Thyroid gland (tissue), 4 donors: ENCODE measurements around the gene PFN4. TPM values are rescaled to one million over a fixed set of nuclear protein-coding genes. Genes with fewer than 3 reads are reported as not detected.
"Not testable (repeated sequence)": the region's sequence is repeated elsewhere in the genome, so short reads cannot be mapped to it uniquely, and the experiment has no call there.

Experiments
- DNase-seq, 2 donors: peaks; one replicate each; pipeline ENCODE4 v3.0.0-alpha.2; 2019
- H3K27ac ChIP-seq, 3 donors: fragments of 200-600 bp; sonication (generic); 1 replicate in 2 of 3; 2 replicates in 1 of 3; pipeline ENCODE4 v1.5.1; 2016 to 2019; ENCODE audit warnings: mild to moderate bottlenecking in 1 of 3, moderate library complexity in 1 of 3
- H3K27me3 ChIP-seq: fragments of 200-600 bp; sonication (generic); one replicate; pipeline ENCODE4 v1.5.1; 2019
- H3K36me3 ChIP-seq, 2 donors: fragments of 200-600 bp; sonication (generic); one replicate each; pipeline ENCODE4 v1.5.1; 2016 to 2019
- H3K4me1 ChIP-seq, 2 donors: fragments of 200-600 bp; sonication (generic); one replicate each; pipeline ENCODE4 v1.5.1; 2017 to 2019
- H3K4me3 ChIP-seq, 3 donors: fragments of 200-600 bp; sonication (generic); replicated peaks in 1 of 3; 1 replicate in 2 of 3; 2 replicates in 1 of 3; pipeline ENCODE4 v1.5.1; 2016; ENCODE audit warnings: mild to moderate bottlenecking in 1 of 3
- H3K9me3 ChIP-seq: fragments of 200-600 bp; sonication (generic); one replicate; pipeline ENCODE4 v1.5.1; 2017
- CTCF ChIP-seq, 6 experiments: fragments of 200-600 bp in 3 of 6; fragments of 450-650 bp in 3 of 6; sonication (generic) in 3 of 6; IDR thresholded peaks; one replicate each; pipeline ENCODE4 v1.5.1; 2016 to 2019; ENCODE audit warnings: antibody characterized with exemption in 6 of 6, mild to moderate bottlenecking in 2 of 6, inconsistent platforms in 1 of 6, moderate library complexity in 1 of 6
- POLR2A ChIP-seq, 2 donors: fragments of 450-650 bp; IDR thresholded peaks; one replicate each; pipeline ENCODE4 v1.6.1; 2017; ENCODE audit warnings: antibody characterized with exemption in 2 of 2, mild to moderate bottlenecking in 2 of 2, moderate library complexity in 1 of 2
- WGBS, 2 donors: methylation state at CpG; one replicate each; pipeline ENCODE4 v1.1.5; 2017; 5-methylcytosine and 5-hydroxymethylcytosine counted together
- intact Hi-C: fragments of 100-400 bp; cut with DNase I; formaldehyde crosslinking; loops from one replicate; pipeline ENCODE4 v1.15.1; 2023
- total RNA-seq, 4 donors: library from RNA; depleted of rRNA; stranded (reverse); fragments of >200 nt; gene quantifications; one replicate each; pipeline ENCODE4 v1.2.3, GENCODE V29; 2016

The PFN4 gene
- total RNA-seq, 4 donors from 2014 or later, result 1.0 to 3.5 (median 2.0) TPM; not detected in 1

GRCh38 chr2:24101992-24102391, 21.1 kb downstream of the PFN4 start:
- intact Hi-C loops, result no loop called here
- H3K4me3 ChIP-seq, result no peak overlapping the region

GRCh38 chr2:24100732-24101131, 22.4 kb downstream of the PFN4 start:
- intact Hi-C loops, H3K36me3 ChIP-seq: not testable (repeated sequence)
- 98% methylated on average over 2 of the region's 2 CpGs for WGBS, 2 donors

More at GRCh38 chr2:24101992-24102391, 21.1 kb downstream of the PFN4 start:
- 90 to 95% methylated on average over 2 of the region's 2 CpGs for WGBS, 2 donors
- no peaks in the 10 kb centered on the region for H3K27me3 ChIP-seq
- no peak for TF ChIP-seq POLR2A (IDR thresholded peaks at IDR 0.05)
- TF ChIP-seq CTCF (IDR thresholded peaks at IDR 0.05), result no peak
- peaks cover 0 to 5% of the 10 kb centered on the region in 2 donors for H3K4me1 ChIP-seq
- no peak overlapping the region for H3K27ac ChIP-seq
- H3K9me3 ChIP-seq, result no peaks in the 10 kb centered on the region
- no peak for DNase-seq
- no peaks in the 10 kb centered on the region for H3K36me3 ChIP-seq

GRCh38 chr2:24095171-24095677, 27.9 kb downstream of the PFN4 start:
- WGBS, 2 donors, result 74 to 86% methylated on average over 15 to 17 of the region's 17 CpGs
- intact Hi-C loops, H3K9me3 ChIP-seq, H3K27ac ChIP-seq, DNase-seq, H3K27me3 ChIP-seq, H3K36me3 ChIP-seq, H3K4me1 ChIP-seq, H3K4me3 ChIP-seq: not testable (repeated sequence)

More at GRCh38 chr2:24100732-24101131, 22.4 kb downstream of the PFN4 start:
- H3K27ac ChIP-seq, H3K4me3 ChIP-seq, H3K9me3 ChIP-seq, H3K27me3 ChIP-seq, H3K4me1 ChIP-seq, DNase-seq: not testable (repeated sequence)

- WGBS, 2 donors, result 99% methylated on average over 5 of the region's 5 CpGs
- H3K36me3 ChIP-seq, result not testable (repeated sequence)
These were observed 29.9 kb downstream of the PFN4 start for GRCh38 chr2:24093270-24093669.

GRCh38 chr2:24088821-24089359, 34.2 kb downstream of the PFN4 start:
- Histone ChIP-seq H3K36me3 (no peaks in the 10 kb centered on the region), H3K27ac (no peak overlapping the region), H3K9me3 (no peaks in the 10 kb centered on the region), H3K27me3 (no peaks in the 10 kb centered on the region), H3K4me3 (no peak overlapping the region), H3K4me1 (peaks cover 6 to 7% of the 10 kb centered on the region in 2 donors)
- TF ChIP-seq CTCF (IDR thresholded peaks at IDR 0.05), result no peak
- no peak for TF ChIP-seq POLR2A (IDR thresholded peaks at IDR 0.05)
- intact Hi-C loops, result loop anchor here (10.0 kb wide), 1 partner anchor 264 kb away; no protein-coding TSS in a partner anchor
- 89% methylated on average over 2 of the region's 2 CpGs for WGBS, 2 donors
- no peak for DNase-seq

More at GRCh38 chr2:24093270-24093669, 29.9 kb downstream of the PFN4 start:
- H3K4me3 ChIP-seq, H3K9me3 ChIP-seq, H3K27ac ChIP-seq, DNase-seq, H3K27me3 ChIP-seq, intact Hi-C loops, H3K4me1 ChIP-seq: not testable (repeated sequence)

- no peak overlapping the region for H3K27ac ChIP-seq
- H3K36me3 ChIP-seq, result no peaks in the 10 kb centered on the region
- peaks cover 11 to 13% of the 10 kb centered on the region in 2 donors for H3K4me1 ChIP-seq
- H3K9me3 ChIP-seq, result no peaks in the 10 kb centered on the region
- no peaks in the 10 kb centered on the region for H3K27me3 ChIP-seq
- intact Hi-C loops, result loop anchor here (10.0 kb wide), 1 partner anchor 262 kb away; no protein-coding TSS in a partner anchor
- WGBS, 2 donors, result 87 to 93% methylated on average over 3 of the region's 3 CpGs
- no peak overlapping the region for H3K4me3 ChIP-seq
- DNase-seq, result no peak
- no peak for TF ChIP-seq POLR2A (IDR thresholded peaks at IDR 0.05)
- no peak for TF ChIP-seq CTCF (IDR thresholded peaks at IDR 0.05)
These were observed 36.1 kb downstream of the PFN4 start for GRCh38 chr2:24087032-24087431.
